Uterus (tissue), 2 donors: ENCODE measurements around the gene JAZF1.

ENCODE experiments used
- CTCF ChIP-seq, 4 experiments: fragments of 200-600 bp in 2 of 4; fragments of 450-650 bp in 2 of 4; sonication (generic) in 2 of 4; IDR thresholded peaks; one replicate each; pipeline ENCODE4 v1.5.1; 2016 to 2019; ENCODE audit warnings: antibody characterized with exemption in 4 of 4, mild to moderate bottlenecking in 2 of 4, moderate library complexity in 1 of 4
- POLR2A ChIP-seq, 2 donors: fragments of 450-650 bp; IDR thresholded peaks; one replicate each; pipeline ENCODE4 v1.6.1; 2016; ENCODE audit warnings: antibody characterized with exemption in 2 of 2, mild to moderate bottlenecking in 1 of 2, moderate library complexity in 1 of 2

GRCh38 chr7:28142650-28143049 is 37.9 kb downstream of the JAZF1 start:
- no peak for TF ChIP-seq CTCF (IDR thresholded peaks at IDR 0.05)
- no peak for TF ChIP-seq POLR2A (IDR thresholded peaks at IDR 0.05)
